ENCODE results near the gene DDTL. TPM values are rescaled to one million over a fixed set of nuclear protein-coding genes. Genes with fewer than 3 reads are reported as not detected.
A peak's percentile ranks its signal among the peaks of the same experiment; 100 is the strongest.
"Not testable (repeated sequence)": the region's sequence is repeated elsewhere in the genome, so short reads cannot be mapped to it uniquely, and the experiment has no call there.

The DDTL gene
- total RNA-seq, 1 donor from 2014 or later, result 3.7 TPM

DNA sequence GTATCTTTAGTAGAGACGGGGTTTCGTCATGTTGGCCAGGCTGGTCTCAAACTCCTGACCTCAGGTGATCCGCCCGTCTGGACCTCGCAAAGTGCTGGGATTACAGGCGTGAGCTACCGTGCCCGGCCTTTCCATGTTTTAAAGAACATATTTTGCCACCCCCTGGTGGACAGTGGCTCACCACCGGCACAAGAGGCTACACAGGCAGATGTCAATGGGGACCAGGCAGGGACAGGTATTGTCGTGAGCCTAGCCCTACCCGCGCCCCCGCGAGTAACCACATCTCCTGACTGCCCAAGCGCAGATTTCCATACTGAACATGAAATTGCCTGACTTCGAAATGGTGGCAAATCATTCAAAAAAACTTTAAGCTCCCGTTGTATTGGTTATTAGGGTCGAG, 594 bp upstream of the DDTL start:
- not testable (repeated sequence) for DNase-seq (ENCODE audit: low spot score in 2 of 2); FAIRE-seq

- FAIRE-seq (no peak), DNase-seq (ENCODE audit: low spot score in 2 of 2) (no peak)
These were observed 2.4 kb downstream of the DDTL start for GRCh38 chr22:23969071-23969470.

DNA sequence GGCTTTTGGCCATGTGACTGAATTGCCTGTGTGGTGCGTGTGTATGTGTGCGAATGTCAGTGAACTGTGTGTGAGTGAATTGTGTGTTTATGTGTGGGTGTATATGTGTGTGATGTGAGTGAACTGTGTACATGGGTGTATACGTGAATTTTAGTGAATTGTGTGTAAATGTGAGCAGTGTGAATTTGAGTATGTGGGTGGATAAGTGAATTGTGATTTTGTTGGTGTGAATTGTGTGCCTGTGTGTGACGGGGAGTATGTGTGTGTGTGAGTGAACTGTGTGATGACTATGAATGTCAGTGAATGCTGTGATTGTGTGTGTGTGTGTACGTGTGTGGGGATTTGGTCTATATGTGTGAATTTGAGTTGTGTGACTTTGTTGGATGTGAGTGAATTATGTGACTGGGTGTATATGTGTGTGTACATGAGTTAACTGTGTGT, 3.5 kb downstream of the DDTL start:
- FAIRE-seq (no peak), DNase-seq (ENCODE audit: low spot score in 2 of 2) (no peak)

DNA sequence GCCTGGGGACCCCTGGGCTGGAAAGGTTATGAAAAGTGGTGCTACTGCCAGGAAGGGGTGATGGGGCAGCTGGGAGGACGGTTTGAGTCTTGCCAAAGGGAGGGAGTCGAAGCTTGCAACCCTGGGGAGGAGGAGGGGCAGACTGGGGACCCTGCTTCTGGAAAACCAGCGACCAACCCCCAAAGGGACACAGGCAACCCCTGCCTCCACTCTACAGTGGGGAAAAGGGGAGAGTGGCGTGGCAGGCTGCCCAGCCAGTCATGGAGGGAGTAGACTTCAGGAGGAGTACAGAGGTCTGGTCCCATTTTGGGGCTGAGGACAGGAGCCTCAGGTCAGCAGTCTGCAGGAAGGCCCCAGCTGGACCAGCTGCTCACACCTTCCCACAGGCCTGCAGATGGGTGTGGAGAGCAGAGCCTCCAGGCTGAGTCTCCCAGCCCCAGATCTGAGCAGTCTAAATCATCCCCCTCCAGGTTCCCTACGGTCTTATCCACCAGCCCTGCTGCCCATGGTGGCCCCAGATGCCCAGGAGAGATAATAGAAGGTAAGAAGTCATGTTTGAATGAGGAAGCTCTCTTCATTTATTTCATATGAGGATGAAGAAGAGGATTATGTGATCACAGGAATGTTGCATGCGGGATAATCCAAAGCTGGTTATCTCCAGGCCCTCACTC, 4.3 kb downstream of the DDTL start:
- FAIRE-seq (no peak), DNase-seq (ENCODE audit: low spot score in 2 of 2) (no peak)

DNA sequence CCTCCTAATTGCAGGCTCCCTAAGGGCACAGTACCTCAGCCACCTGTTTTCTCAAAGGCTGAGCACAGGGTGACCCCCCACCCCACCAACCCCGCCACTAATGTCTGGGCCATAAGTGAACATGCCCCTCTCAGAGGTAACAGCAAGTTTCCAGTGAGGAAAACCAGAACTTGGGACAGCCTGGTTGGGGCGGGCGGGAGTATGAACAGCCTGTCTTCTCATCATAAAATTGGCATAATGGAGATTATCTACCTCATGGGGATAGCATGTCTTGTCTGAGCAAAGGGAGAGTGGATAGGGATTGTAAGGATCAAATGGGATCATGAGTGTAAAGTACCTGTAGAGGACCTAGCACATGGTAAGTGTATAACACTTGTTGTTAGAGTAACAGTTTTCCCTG, 5.2 kb downstream of the DDTL start:
- FAIRE-seq; DNase-seq (ENCODE audit: low spot score in 2 of 2): not testable (repeated sequence)

GRCh38 chr22:23974345-23974744, 7.7 kb downstream of the DDTL start, which contains the start of gene DDT:
Gene DDT, minus strand, starts transcription at chr22:23974441. Its CDS starts 27 bp downstream, at chr22:23974414.
- FAIRE-seq, result peak; percentile 91

GRCh38 chr22:23974836-23975352, 8.2 kb downstream of the DDTL start:
- not testable (repeated sequence) for FAIRE-seq; DNase-seq (ENCODE audit: low spot score in 2 of 2)

More at GRCh38 chr22:23974345-23974744, 7.7 kb downstream of the DDTL start, which contains the start of gene DDT:
- not testable (repeated sequence) for DNase-seq (ENCODE audit: low spot score in 2 of 2)

DNA sequence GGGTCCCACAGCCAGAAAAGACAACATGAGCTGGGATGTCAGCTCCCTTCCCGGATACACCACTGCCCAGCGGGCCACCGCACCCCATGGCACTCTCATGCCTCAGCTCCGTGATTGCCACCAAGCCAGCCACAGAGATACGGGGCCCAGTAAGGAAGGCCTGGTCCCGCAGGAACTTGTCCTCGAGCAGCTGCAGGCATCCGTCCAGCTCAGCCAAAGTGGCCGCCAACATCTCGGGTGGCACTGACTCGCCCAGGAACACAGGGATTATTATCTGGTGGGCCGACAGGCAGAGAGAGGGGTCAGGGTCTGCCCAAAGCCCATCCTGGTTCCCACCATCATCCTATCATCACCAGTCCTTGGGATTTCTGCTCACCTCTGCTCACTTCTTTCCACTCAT, 10.6 kb downstream of the DDTL start:
- FAIRE-seq; DNase-seq (ENCODE audit: low spot score in 2 of 2): not testable (repeated sequence)

- not testable (repeated sequence) for DNase-seq (ENCODE audit: low spot score in 2 of 2); FAIRE-seq
These were observed 13.0 kb downstream of the DDTL start, which contains the start of gene GSTT2 for GRCh38 chr22:23979557-23980240. Gene GSTT2, plus strand, starts transcription at chr22:23980134.

GRCh38 chr22:23980567-23980966, 13.9 kb downstream of the DDTL start:
- DNase-seq (ENCODE audit: low spot score in 2 of 2); FAIRE-seq: not testable (repeated sequence)

- DNase-seq (ENCODE audit: low spot score in 2 of 2), result peak in 1 of 2 donors; percentile 25
- no peak for FAIRE-seq
These were observed 17.7 kb downstream of the DDTL start for GRCh38 chr22:23984430-23984829.

GRCh38 chr22:23986089-23986488, 19.4 kb downstream of the DDTL start:
- DNase-seq (ENCODE audit: low spot score in 2 of 2); FAIRE-seq: not testable (repeated sequence)

DNA sequence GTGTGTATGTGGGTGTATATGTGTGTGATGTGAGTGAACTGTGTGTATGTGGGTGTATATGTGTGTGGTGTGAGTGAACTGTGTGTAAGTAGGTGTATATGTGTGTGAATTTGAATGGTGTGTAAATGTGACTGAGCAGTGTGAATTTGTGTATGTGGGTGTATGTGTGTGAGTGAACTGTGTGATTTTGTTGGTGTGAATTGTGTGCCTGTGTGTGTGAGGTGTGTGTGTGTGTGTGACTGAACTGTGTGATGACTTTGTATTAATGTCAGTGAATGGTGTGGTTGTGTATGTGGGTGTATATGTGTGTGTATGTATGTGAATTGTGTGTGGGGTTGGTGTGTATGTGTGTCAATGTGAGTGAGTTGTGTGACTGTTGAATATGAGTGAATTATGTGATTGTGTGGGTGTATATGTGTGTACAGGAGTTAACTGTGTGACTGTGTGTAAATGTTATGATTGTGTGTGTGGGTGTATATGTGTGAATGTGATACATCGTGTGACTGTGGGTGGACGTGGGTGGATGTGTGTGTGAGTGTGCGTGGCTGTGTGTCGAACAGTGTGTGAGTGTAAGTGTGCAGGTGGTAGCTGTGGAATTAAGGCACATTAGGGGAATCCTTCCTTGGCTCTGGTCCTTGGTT, 20.0 kb downstream of the DDTL start:
- FAIRE-seq; DNase-seq (ENCODE audit: low spot score in 2 of 2): not testable (repeated sequence)

- DNase-seq (ENCODE audit: low spot score in 2 of 2), result not testable (repeated sequence)
These were observed 23.0 kb downstream of the DDTL start for GRCh38 chr22:23989583-23990244.

GRCh38 chr22:23993080-23993479, 26.4 kb downstream of the DDTL start:
- not testable (repeated sequence) for DNase-seq (ENCODE audit: low spot score in 2 of 2); FAIRE-seq

More at GRCh38 chr22:23989583-23990244, 23.0 kb downstream of the DDTL start:
- not testable (repeated sequence) for FAIRE-seq

- DNase-seq (ENCODE audit: low spot score in 2 of 2); FAIRE-seq: not testable (repeated sequence)
These were observed 27.0 kb downstream of the DDTL start for GRCh38 chr22:23993581-23994177.

DNA sequence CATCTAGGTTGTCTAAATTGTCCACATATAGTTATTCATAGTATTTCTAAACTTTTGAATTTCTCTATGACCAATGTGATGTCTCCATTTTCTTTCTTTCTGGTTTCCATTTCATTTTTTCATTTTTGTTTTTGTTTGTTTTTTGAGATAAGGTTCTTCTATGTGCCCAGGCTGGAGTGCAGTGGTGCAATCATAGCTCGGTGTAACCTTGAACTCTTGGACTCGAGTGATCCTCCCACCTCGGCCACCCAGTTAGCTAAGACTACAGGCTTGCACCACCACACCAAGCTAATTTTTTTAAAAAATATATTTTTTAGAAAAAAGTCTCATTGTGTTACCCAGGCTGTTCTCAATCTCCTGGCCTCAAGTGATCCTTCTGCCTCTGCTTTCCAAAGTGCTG, 30.4 kb downstream of the DDTL start:
- no peak for FAIRE-seq

DNA sequence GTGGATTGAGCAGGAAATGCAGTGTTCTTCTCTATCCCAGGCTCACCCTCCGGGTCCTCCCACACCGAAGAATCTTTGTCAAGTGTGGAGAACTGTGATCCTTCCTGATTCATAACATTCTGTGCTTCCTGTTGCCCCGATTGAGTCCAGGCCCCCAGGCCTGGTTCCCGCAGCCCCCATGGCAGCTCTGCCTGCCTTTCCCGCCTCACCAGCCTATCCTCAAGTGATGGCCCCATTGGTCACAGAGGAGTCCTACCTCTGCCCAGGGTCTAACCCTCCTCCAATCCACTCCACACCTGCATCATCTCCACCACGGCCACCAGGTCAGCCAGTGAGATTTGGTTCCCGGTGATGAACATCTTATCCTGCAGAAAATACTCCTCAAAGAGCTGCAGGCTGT, 33.1 kb downstream of the DDTL start:
- not testable (repeated sequence) for FAIRE-seq; DNase-seq (ENCODE audit: low spot score in 2 of 2)

More for the DNA sequence above, 30.4 kb downstream of the DDTL start:
- no peak for DNase-seq (ENCODE audit: low spot score in 2 of 2)

DNA sequence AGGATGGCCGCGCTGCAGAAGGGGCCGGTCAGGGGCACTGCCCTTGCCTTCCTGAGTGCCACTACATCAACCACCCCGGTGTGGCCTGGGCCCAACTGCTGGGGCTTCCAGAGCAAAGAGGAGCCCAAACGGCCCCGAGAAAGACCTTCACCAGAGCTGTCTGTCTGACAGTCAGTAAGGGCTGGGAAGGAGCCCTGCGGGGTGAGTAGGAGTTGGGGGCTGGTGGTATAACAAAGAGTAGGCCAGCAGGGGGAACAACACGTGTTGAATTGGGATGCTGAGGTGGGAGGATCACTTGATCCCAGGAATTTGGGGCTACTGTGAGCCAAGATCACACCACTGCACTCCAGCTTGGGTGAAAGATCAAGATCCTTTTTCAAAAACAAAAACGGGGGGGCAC, 34.6 kb downstream of the DDTL start:
- DNase-seq (ENCODE audit: low spot score in 2 of 2) (no peak), FAIRE-seq (no peak)

- no peak for FAIRE-seq
- DNase-seq (ENCODE audit: low spot score in 2 of 2), result no peak
These were observed 35.6 kb downstream of the DDTL start for GRCh38 chr22:24002272-24002671.
